K562 (cell line): ENCODE measurements around the gene CHAF1A. TPM values are rescaled to one million over a fixed set of nuclear protein-coding genes. Genes with fewer than 3 reads are reported as not detected.

Experiments
- ATAC-seq: fragments of 200-7000 bp; cut with Tn5 transposase; 3 replicates; pipeline ENCODE4 v1.9.1; 2020; ENCODE audit warnings: moderate library complexity
- BruUV-seq: library from RNA; stranded (reverse); fragments of 400-500 nt; replicated peaks from 2 replicates; lab custom pipeline; 2021; lab: Mats Ljungman, UMichigan
- CTCF ChIA-PET: fragments of 300-600 bp; formaldehyde crosslinking; extraction: SDS; loops from one replicate; lab custom pipeline; 2021; ENCODE audit warnings: low intra/inter-chr PET ratio; lab: Yijun Ruan, JAX
- POLR2A ChIA-PET: fragments of 300-600, 350-650 bp; sonication (Branson Sonifier 250); formaldehyde crosslinking; extraction: SDS; loops from one replicate; lab custom pipeline; 2021; ENCODE audit warnings: antibody characterized with exemption, inconsistent platforms; lab: Yijun Ruan, JAX
- DNase-seq, 4 experiments: peaks; one replicate each; pipeline versions ENCODE4 v3.0.0 to v3.0.0-alpha.2; 2011 to 2018; ENCODE audit warnings: low spot score in 3 of 4, mixed read lengths in 3 of 4; ENCODE audit errors: extremely low read depth in 1 of 4
- FAIRE-seq: peaks from 2 replicates; lab custom pipeline; 2011; peaks lifted over from hg19 to GRCh38; lab: Jason Lieb, UNC
- H2AFZ ChIP-seq: 2 replicates; pipeline ENCODE4 v1.6.0; 2011; ENCODE audit warnings: low read depth, low read length, control low read depth, inconsistent platforms
- H3K27ac ChIP-seq: fragments of 200-600 bp; 3 replicates; pipeline ENCODE4 v1.8.0; 2011; ENCODE audit warnings: low read depth, mild to moderate bottlenecking, control low read depth, inconsistent platforms, low read length, moderate library complexity, mixed read lengths; ENCODE audit errors: extremely low read depth
- H3K27me3 ChIP-seq, 2 experiments: fragments of 300-600 bp in 1 of 2; 2 replicates in 1 of 2; 3 replicates in 1 of 2; pipeline versions ENCODE4 v1.6.0 to v1.8.0; 2011; ENCODE audit warnings: inconsistent platforms in 2 of 2, low read length in 2 of 2, mild to moderate bottlenecking in 1 of 2, mixed read lengths in 1 of 2, moderate library complexity in 1 of 2; ENCODE audit not compliant: control insufficient read depth in 2 of 2, insufficient read depth in 2 of 2
- H3K36me3 ChIP-seq: fragments of 300-600 bp; 3 replicates; pipeline ENCODE4 v1.8.0; 2011; ENCODE audit warnings: mild to moderate bottlenecking, low read length, inconsistent platforms; ENCODE audit not compliant: control insufficient read depth, insufficient read depth
- H3K4me1 ChIP-seq, 2 experiments: fragments of 200-600 bp in 1 of 2; replicated peaks in 1 of 2; 2 replicates in 1 of 2; 3 replicates in 1 of 2; pipeline versions ENCODE4 v1.5.1 to v1.8.0; 2011; ENCODE audit warnings: inconsistent platforms in 2 of 2, low read length in 2 of 2, mild to moderate bottlenecking in 1 of 2, mixed read lengths in 1 of 2, moderate library complexity in 1 of 2; ENCODE audit not compliant: control insufficient read depth in 2 of 2, insufficient read depth in 2 of 2
- H3K4me2 ChIP-seq: 2 replicates; pipeline ENCODE4 v1.6.1; 2011; ENCODE audit warnings: low read length, control low read depth, inconsistent platforms, mixed read lengths; ENCODE audit not compliant: insufficient read depth
- H3K4me3 ChIP-seq: fragments of 200-600 bp; sonication (generic), shearing (Covaris generic); 2 replicates; pipeline ENCODE4 v1.5.1; 2016; ENCODE audit warnings: control low read depth, inconsistent platforms
- H3K79me2 ChIP-seq: fragments of 200-600 bp; 3 replicates; pipeline ENCODE4 v1.8.0; 2011; ENCODE audit warnings: low read length, inconsistent platforms; ENCODE audit not compliant: control insufficient read depth, insufficient read depth
- H3K9ac ChIP-seq, 2 experiments: 2 replicates each; pipeline versions ENCODE4 v1.6.0 to v1.6.1; 2011; ENCODE audit warnings: low read depth in 2 of 2, low read length in 2 of 2, control low read depth in 1 of 2, inconsistent platforms in 1 of 2, mild to moderate bottlenecking in 1 of 2, mixed read lengths in 1 of 2; ENCODE audit not compliant: insufficient read depth in 1 of 2
- H3K9me1 ChIP-seq: one replicate; pipeline ENCODE4 v1.6.0; 2011; ENCODE audit warnings: inconsistent platforms, mild to moderate bottlenecking, low read length, moderate library complexity; ENCODE audit not compliant: control insufficient read depth, insufficient read depth
- H3K9me3 ChIP-seq: replicated peaks from 2 replicates; pipeline ENCODE4 v1.5.1; 2011; ENCODE audit warnings: low read depth, low read length, inconsistent platforms; ENCODE audit not compliant: control insufficient read depth, insufficient read depth
- H4K20me1 ChIP-seq: replicated peaks from 2 replicates; pipeline ENCODE4 v1.6.1; 2011; ENCODE audit warnings: low read length, inconsistent platforms, mixed read lengths; ENCODE audit not compliant: control insufficient read depth, insufficient read depth
- CCAR2 ChIP-seq: fragments of 200-400 bp; formaldehyde crosslinking; IDR thresholded peaks from 2 replicates; pipeline ENCODE4 v1.6.1; 2017; ENCODE audit warnings: mild to moderate bottlenecking, low read depth, low read length
- CHCHD3 ChIP-seq: fragments of 250-450 bp; sonication (Bioruptor Pico); IDR thresholded peaks from 2 replicates; pipeline ENCODE4 v2.1.2; 2022; ENCODE audit warnings: mild to moderate bottlenecking
- ESRRB ChIP-seq: fragments of 250-450 bp; sonication (Bioruptor Pico); IDR thresholded peaks from 2 replicates; pipeline ENCODE4 v1.5.0; 2020; ENCODE audit warnings: mild to moderate bottlenecking, moderate library complexity, borderline replicate concordance
- FOS ChIP-seq: IDR thresholded peaks from 3 replicates; pipeline ENCODE4 v1.6.1; 2011; ENCODE audit not compliant: insufficient read length; ENCODE audit errors: extremely low read depth
- GABPA ChIP-seq: fragments of 200-800 bp; sonication (Bioruptor generic); conservative IDR thresholded peaks from 2 replicates; pipeline ENCODE4 v1.6.1; 2016; ENCODE audit warnings: low read depth, missing genetic modification characterization, missing compliant biosample characterization
- HCFC1 ChIP-seq: IDR thresholded peaks from 2 replicates; pipeline ENCODE4 v1.6.1; 2012; ENCODE audit warnings: low read depth, low read length, improper control_type of control experiment
- KLF16 ChIP-seq: IDR thresholded peaks from 2 replicates; pipeline ENCODE4 v1.6.1; 2016; ENCODE audit warnings: antibody characterized with exemption
- NFXL1 ChIP-seq: fragments of 450-650 bp; formaldehyde crosslinking; IDR thresholded peaks from 2 replicates; pipeline ENCODE4 v1.4.0; 2021; ENCODE audit warnings: mild to moderate bottlenecking
- PKNOX1 ChIP-seq: fragments of 450-650 bp; IDR thresholded peaks from 2 replicates; pipeline ENCODE4 v1.6.1; 2016
- POLR2A ChIP-seq: fragments of 450-650 bp; conservative IDR thresholded peaks from 2 replicates; pipeline ENCODE4 v1.6.1; 2016
- PRDM10 ChIP-seq: fragments of 450-650 bp; IDR thresholded peaks from 2 replicates; pipeline ENCODE4 v1.6.1; 2018; ENCODE audit not compliant: partially characterized antibody
- RBBP5 ChIP-seq: fragments of 200-600 bp; sonication (generic); IDR thresholded peaks from 2 replicates; pipeline ENCODE4 v1.6.1; 2012; ENCODE audit warnings: borderline replicate concordance, mild to moderate bottlenecking, low read length, control low read depth, inconsistent platforms; ENCODE audit not compliant: insufficient read depth, poor library complexity, severe bottlenecking
- RCOR1 ChIP-seq, 2 experiments: IDR thresholded peaks; 2 replicates each; pipeline ENCODE4 v1.6.1; 2012; ENCODE audit warnings: low read depth in 2 of 2, low read length in 2 of 2, borderline replicate concordance in 1 of 2, improper control_type of control experiment in 1 of 2
- SIRT6 ChIP-seq: IDR thresholded peaks from one replicate; pipeline ENCODE4 v1.6.1; 2012; ENCODE audit warnings: low read depth, mild to moderate bottlenecking, control low read depth, inconsistent platforms, low read length, moderate library complexity
- SNRNP70 ChIP-seq: fragments of 200-400 bp; formaldehyde crosslinking; optimal IDR thresholded peaks from 2 replicates; pipeline ENCODE3; 2017; ENCODE audit warnings: low read depth, low read length
- ZNF23 ChIP-seq: fragments of 250-450 bp; sonication (Bioruptor Pico); IDR thresholded peaks from 2 replicates; pipeline ENCODE4 v1.4.0; 2020; ENCODE audit warnings: mild to moderate bottlenecking
- WGBS: fragments of 100-300 bp; shearing (Covaris generic); methylation state at CpG from one replicate; pipeline ENCODE4 v1.1.6; 2016; ENCODE audit warnings: low coverage, mixed read lengths; ENCODE audit not compliant: insufficient coverage; ENCODE audit errors: missing lambda C conversion rate; 5-methylcytosine and 5-hydroxymethylcytosine counted together
- in situ Hi-C: fragments of 300-500 bp; cut with MboI; formaldehyde crosslinking; loops from 4 replicates; pipeline ENCODE4 v1.15.0; 2018; ENCODE audit warnings: inconsistent platforms, mixed read lengths
- intact Hi-C: fragments of 100-400 bp; cut with micrococcal nuclease; formaldehyde crosslinking; loops from 2 replicates; pipeline ENCODE4 v1.14.2; 2022
- polyA plus RNA-seq, 8 experiments: library from polyadenylated mRNA; depleted of rRNA in 4 of 8; stranded (reverse) in 5 of 8; unstranded in 3 of 8; fragments of >200 nt; fragmentation: Nextera tagmentation in 2 of 8; fragmentation: Illumina TruSeq in 1 of 8; extraction: Ambion mirVana in 2 of 8; extraction: Trizol in 1 of 8; gene quantifications; 2 replicates each; pipeline versions ENCODE4 v1.2.1 to v1.2.3, GENCODE V29; 2011 to 2014; ENCODE audit warnings: inconsistent platforms in 1 of 8, missing spikeins in 1 of 8
- total RNA-seq, 7 experiments: library from RNA; depleted of rRNA in 6 of 7; stranded (reverse); fragments of >200 nt in 6 of 7; fragmentation: Illumina TruSeq in 2 of 7; extraction: Trizol in 2 of 7; gene quantifications; 2 replicates each; pipeline versions ENCODE4 v1.2.1 to v1.2.3, GENCODE V29; 2011 to 2021; ENCODE audit warnings: low replicate concordance in 1 of 7
- TF ChIP-seq, protein P1 (sequence below): fragments of 250-450 bp; sonication (Bioruptor Pico); IDR thresholded peaks from 2 replicates; pipeline ENCODE4 v1.4.0; 2020

The CHAF1A gene
- total and polyA plus RNA-seq, 9 of the 15 experiments (the other 6 are each of a cell fraction or from before 2014, with no cell fraction given): 1.6 to 86.9 (median 45.2) TPM

DNA sequence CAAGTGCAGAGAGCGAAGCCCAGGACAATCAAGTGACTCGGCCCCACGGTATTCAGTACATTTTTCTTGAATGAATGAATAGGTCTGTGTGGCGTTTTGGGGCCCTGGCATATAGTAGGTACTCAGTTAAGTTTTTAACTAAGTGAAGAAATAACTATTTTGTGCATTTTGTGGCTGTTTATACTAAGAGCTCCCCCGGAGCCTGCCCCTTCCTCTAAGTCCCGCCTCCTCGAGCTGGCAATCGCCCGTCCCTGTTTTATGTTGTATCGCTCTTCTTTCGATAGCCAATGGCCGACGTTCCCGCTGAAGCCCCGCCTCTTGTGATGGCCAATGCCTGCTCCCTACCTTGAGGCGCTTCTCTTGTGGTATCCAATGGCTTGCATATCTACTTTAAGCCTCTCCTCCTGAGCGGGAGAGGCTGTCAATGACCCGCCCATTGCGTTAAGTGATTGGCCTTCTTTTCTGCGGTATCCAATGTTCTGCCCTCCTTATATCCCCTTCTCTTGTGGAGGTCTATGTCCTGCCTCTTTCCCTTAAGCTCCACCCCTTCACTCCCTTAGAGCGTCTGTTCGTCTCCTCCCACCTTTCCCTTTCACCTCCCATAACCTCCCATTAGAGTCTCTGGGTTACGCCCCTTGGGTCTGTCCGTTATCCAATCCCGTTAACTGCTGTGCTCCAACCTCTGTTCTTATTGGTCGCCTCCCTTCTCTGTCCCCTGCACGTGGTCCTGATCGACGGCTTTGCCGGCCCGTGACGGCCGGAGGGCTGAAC is 69.1 kb downstream of the CHAF1A start:
- ATAC-seq (peak; percentile 94), DNase-seq (peak; percentile 95 to 99 (median 98)), FAIRE-seq (peak; percentile 100)
- H3K79me2 ChIP-seq: peaks cover 24% of the 10 kb centered on the region
- no peaks in the 10 kb centered on the region for H3K9me3 ChIP-seq
- peak overlapping the region; percentile 94 for H3K4me3 ChIP-seq
- ChIA-PET CTCF (no interaction called here), POLR2A (interaction anchor here (0.5 to 2.4 kb wide), 18 partner anchors 8 to 1238 kb away, joined by 3 to 44 read pairs (median 4); partner anchors contain the start of genes CHAF1A, PLIN5 and UBXN6)
- under 1% methylated on average over 33 of the region's 33 CpGs for WGBS
- peak overlapping the region; percentile 94 for H3K4me2 ChIP-seq
- peaks cover 4% of the 10 kb centered on the region; the same call in 1 of the 2 replicates for H4K20me1 ChIP-seq
- no peaks in the 10 kb centered on the region for H3K9me1 ChIP-seq
- H3K27ac ChIP-seq: peak overlapping the region; percentile 98
- H3K27me3 ChIP-seq: no peaks in the 10 kb centered on the region
- H3K9ac ChIP-seq: peak overlapping the region; percentile 93
- H3K4me1 ChIP-seq: peaks cover 3 to 32% of the 10 kb centered on the region in 2 experiments; a peak in 4 of 5 replicates
- intact Hi-C loops (no loop called here), in situ Hi-C loops (no loop called here)
- no TSS peak for BruUV-seq
- H2AFZ ChIP-seq: peak overlapping the region; percentile 88
- H3K36me3 ChIP-seq: peaks cover 12% of the 10 kb centered on the region; the same call in 2 of the 3 replicates
- TF ChIP-seq PKNOX1 (peak; percentile 100), ESRRB (CRISPR knock-in tag) (no peak), FOS (peak; percentile 99), SIRT6 (no peak), SNRNP70 (no peak), PRDM10 (peak; percentile 69), HCFC1 (peak; percentile 37), GABPA (tag) (peak; percentile 93), KLF16 (no peak), POLR2A (peak; percentile 85), RBBP5 (peak; percentile 8), RCOR1 (IDR thresholded peaks at IDR 0.05; ENCODE audit: borderline replicate concordance in 1 of 2, low read depth in 2 of 2, low read length in 2 of 2) (0 out of 4 replicates have a peak, but pooled peaks of 1 of the 2 experiments have one; percentile 9), ZNF23 (CRISPR knock-in tag) (no peak), CCAR2 (no peak), CHCHD3 (CRISPR knock-in tag) (peak; percentile 54; the same call in 1 of the 2 replicates), NFXL1 (CRISPR knock-in tag) (no peak)
- TF ChIP-seq, protein P1, sequence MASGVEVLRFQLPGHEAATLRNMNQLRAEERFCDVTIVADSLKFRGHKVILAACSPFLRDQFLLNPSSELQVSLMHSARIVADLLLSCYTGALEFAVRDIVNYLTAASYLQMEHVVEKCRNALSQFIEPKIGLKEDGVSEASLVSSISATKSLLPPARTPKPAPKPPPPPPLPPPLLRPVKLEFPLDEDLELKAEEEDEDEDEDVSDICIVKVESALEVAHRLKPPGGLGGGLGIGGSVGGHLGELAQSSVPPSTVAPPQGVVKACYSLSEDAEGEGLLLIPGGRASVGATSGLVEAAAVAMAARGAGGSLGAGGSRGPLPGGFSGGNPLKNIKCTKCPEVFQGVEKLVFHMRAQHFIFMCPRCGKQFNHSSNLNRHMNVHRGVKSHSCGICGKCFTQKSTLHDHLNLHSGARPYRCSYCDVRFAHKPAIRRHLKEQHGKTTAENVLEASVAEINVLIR (CRISPR knock-in tag): peak; percentile 65
